ENCODE data around the gene KCNF1. TPM values are rescaled to one million over a fixed set of nuclear protein-coding genes. Genes with fewer than 3 reads are reported as not detected.

The KCNF1 gene
- total RNA-seq, 1 donor = not detected

DNA sequence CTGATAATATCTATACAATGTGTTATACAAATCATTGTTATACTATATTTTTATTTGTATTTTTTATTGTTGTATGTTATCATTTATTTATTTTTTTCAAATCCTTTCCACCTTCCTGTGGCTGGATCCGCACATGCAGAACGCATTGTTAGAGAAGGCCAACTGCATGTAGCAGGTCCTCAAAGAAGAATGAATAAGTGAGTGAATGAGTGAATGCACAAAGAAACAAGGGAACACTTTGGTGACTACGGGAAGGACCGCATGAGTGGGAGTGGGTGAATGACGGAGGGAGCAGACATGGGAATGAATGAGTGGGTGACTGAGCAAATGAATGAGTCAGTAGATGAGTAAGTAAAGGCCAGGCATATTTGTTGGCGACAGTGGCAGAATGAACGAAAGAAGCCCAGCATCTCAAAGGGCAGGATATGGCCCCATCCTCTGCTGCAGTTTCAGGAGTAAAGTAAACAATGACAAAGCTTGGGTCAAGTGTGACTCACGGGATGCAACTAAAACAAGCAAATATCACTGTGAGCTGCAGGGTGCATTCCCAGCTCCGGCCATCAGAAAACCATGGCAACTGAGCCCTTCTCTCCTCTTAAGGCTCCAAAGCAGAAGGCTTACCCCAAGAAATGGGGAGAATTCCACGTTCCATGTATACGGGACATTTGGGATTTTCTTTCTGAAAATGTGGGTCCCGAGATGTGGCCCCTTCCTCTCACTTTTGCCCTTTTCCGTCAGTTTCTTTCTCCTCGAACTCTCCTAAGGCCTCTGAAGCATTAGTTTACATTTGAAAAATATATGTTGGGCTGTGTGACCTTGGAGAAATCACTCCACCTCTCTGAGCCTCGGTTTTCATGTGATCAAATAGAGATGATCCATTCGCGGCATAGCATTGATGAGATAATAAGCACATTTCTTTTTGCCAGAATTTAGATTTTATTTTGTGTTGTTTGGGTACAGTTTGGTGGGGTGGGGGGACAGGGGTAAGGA lies 24.5 kb downstream of the KCNF1 start:
- peak; percentile 92 for DNase-seq (ENCODE audit: low read depth)
- TF ChIP-seq, protein P1, sequence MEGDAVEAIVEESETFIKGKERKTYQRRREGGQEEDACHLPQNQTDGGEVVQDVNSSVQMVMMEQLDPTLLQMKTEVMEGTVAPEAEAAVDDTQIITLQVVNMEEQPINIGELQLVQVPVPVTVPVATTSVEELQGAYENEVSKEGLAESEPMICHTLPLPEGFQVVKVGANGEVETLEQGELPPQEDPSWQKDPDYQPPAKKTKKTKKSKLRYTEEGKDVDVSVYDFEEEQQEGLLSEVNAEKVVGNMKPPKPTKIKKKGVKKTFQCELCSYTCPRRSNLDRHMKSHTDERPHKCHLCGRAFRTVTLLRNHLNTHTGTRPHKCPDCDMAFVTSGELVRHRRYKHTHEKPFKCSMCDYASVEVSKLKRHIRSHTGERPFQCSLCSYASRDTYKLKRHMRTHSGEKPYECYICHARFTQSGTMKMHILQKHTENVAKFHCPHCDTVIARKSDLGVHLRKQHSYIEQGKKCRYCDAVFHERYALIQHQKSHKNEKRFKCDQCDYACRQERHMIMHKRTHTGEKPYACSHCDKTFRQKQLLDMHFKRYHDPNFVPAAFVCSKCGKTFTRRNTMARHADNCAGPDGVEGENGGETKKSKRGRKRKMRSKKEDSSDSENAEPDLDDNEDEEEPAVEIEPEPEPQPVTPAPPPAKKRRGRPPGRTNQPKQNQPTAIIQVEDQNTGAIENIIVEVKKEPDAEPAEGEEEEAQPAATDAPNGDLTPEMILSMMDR (IDR thresholded peaks at IDR 0.05; ENCODE audit: insufficient read depth, low read depth, low read length) = no peak
- H3K4me3 ChIP-seq (ENCODE audit: low read depth, low read length) = no peak overlapping the region

DNA sequence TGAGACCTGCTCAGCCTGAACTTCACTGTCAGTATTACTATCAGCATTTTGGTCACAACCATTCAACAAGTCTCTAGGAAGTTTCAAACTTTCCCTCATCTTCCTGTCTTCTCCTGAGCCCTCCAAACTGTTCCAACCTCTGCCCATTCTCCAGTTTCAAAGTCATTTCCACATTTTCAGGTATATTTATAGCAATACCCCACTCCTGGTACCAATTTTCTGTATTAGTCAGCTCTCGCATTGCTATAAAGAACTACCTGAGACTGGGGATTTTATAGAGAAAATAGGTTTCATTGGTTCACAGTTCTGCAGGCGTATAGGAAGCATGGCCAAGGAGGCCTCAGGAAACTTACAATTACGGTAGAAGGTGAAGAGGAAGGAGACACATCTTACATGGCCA lies 27.3 kb downstream of the KCNF1 start:
- TF ChIP-seq, protein P1 (IDR thresholded peaks at IDR 0.05; ENCODE audit: insufficient read depth, low read depth, low read length) = no peak
- H3K4me3 ChIP-seq (ENCODE audit: low read depth, low read length) = no peak overlapping the region
- DNase-seq (ENCODE audit: low read depth) = no peak

DNA sequence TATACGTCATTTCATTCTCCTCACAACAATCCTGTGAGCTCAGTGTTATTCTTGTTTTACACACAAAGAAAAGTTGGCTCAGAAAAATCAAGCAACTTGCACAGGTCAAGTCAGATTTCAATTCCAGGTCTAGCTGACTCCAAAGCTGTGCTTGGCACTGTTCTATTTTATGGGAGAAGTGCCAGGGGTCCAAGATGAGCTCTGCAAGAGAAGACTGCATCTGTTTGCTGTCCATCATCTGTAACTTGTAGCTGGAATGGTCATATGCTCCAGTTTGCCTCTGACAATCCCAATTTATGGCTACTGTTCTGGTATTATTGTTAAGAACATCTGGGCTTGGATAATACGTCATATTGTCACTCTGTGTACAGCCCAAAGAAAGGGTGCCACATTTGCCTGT lies 28.9 kb downstream of the KCNF1 start:
- TF ChIP-seq, protein P1 (IDR thresholded peaks at IDR 0.05; ENCODE audit: insufficient read depth, low read depth, low read length) = no peak
- no peak for DNase-seq (ENCODE audit: low read depth)
- no peak overlapping the region for H3K4me3 ChIP-seq (ENCODE audit: low read depth, low read length)

DNA sequence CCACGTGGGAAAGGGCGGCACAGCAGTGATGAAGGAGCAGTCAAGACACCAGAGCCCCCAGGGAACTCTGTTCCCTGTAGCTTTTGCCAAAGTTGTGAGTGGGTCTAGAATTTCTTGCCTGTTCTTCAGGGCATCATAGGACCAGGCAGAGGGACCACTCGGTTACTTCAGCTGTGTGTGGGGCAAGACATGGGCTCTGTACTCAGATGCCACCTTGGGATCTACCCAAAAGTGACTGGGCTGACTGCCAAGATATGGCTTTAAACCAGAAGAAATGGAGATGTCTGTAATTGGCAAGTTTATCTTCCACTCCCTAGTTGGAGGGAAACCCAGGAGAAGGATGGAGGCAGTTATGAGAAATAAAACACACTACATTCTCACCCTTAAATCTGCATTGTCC lies 29.6 kb downstream of the KCNF1 start:
- TF ChIP-seq, protein P1 (IDR thresholded peaks at IDR 0.05; ENCODE audit: insufficient read depth, low read depth, low read length) = no peak
- H3K4me3 ChIP-seq (ENCODE audit: low read depth, low read length) = no peak overlapping the region
- DNase-seq (ENCODE audit: low read depth) = no peak

DNA sequence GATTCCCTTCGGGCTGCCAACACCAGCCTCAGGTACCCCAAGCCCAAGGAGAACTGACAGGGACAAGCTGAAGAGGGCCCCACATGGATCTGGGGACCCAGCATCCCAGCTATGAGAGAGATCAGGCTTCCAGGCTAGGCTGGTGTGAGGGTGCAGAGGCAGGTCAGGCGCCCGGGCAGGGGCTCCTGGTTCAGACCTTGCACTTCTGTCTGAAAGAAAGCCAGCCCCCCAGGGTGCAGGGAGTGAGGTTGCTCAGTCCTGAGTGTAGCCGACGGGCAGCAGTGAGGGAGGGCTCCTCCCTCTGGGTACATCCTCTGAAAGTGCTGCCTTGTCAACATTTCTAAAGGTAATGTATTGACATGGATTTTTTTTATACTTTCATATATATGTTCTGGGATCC lies 33.1 kb downstream of the KCNF1 start:
- DNase-seq (ENCODE audit: low read depth) = no peak
- TF ChIP-seq, protein P1 (IDR thresholded peaks at IDR 0.05; ENCODE audit: insufficient read depth, low read depth, low read length) = no peak
- H3K4me3 ChIP-seq (ENCODE audit: low read depth, low read length) = no peak overlapping the region

DNA sequence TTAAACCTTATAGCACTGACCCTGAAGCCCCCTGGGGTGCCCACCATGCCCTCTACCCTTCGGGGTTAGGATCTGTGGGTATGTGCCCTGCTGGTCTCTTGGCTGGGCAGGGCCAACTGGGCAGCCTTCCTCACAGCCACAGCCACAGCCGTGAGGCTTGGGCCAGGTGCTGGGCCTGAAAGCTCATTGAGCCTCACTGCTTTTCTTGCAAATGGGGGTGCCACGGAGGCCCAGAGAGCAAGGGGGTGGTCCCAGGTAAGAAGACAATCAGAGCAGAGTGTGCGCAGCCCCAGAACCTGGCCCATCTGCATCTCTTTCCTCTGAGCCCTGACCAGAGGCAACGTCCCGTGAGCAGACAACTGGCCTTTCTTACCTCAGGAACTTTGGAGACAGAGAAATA lies 34.7 kb downstream of the KCNF1 start:
- TF ChIP-seq, protein P1 (IDR thresholded peaks at IDR 0.05; ENCODE audit: insufficient read depth, low read depth, low read length) = no peak
- no peak for DNase-seq (ENCODE audit: low read depth)
- no peak overlapping the region for H3K4me3 ChIP-seq (ENCODE audit: low read depth, low read length)

All from fibroblast of villous mesenchyme (primary cell).